OCI-LY7 (cell line): ENCODE data around the gene GREM1. TPM values are rescaled to one million over a fixed set of nuclear protein-coding genes. Genes with fewer than 3 reads are reported as not detected.

Source experiments
- BruUV-seq: library from RNA; stranded (reverse); fragments of 400-500 nt; replicated peaks from 2 replicates; lab custom pipeline; 2021; lab: Mats Ljungman, UMichigan
- CTCF ChIA-PET: fragments of 300-600 bp; sonication (Branson Sonifier 250); formaldehyde crosslinking; loops from one replicate; lab custom pipeline; 2022; ENCODE audit warnings: antibody characterized with exemption; ENCODE audit not compliant: unreplicated experiment; lab: Charles Lee
- POLR2A ChIA-PET: fragments of 300-600 bp; sonication (Branson Sonifier 250); formaldehyde crosslinking; loops from one replicate; lab custom pipeline; 2022; ENCODE audit warnings: antibody characterized with exemption; lab: Charles Lee
- DNase-seq: peaks from one replicate; pipeline ENCODE4 v3.0.0-alpha.2; 2015; ENCODE audit warnings: low spot score
- H2AFZ ChIP-seq: fragments of 200-600 bp; sonication (generic), shearing (Covaris generic); 2 replicates; pipeline ENCODE4 v1.6.1; 2014; ENCODE audit warnings: mild to moderate bottlenecking, antibody characterized with exemption, low read length, moderate library complexity
- H3K27ac ChIP-seq: fragments of 200-600 bp; sonication (generic); 2 replicates; pipeline ENCODE4 v1.5.1; 2014; ENCODE audit warnings: mixed run types, low read depth, mild to moderate bottlenecking, moderate library complexity, low read length, inconsistent platforms; ENCODE audit not compliant: poor library complexity, severe bottlenecking
- H3K36me3 ChIP-seq: fragments of 200-600 bp; sonication (generic); 2 replicates; pipeline ENCODE4 v1.6.1; 2014; ENCODE audit warnings: mild to moderate bottlenecking, antibody characterized with exemption, low read length, moderate library complexity, mixed read lengths; ENCODE audit not compliant: insufficient read depth
- H3K4me1 ChIP-seq: fragments of 200-600 bp; sonication (generic); 2 replicates; pipeline ENCODE4 v1.5.1; 2014; ENCODE audit warnings: mild to moderate bottlenecking, low read length; ENCODE audit not compliant: insufficient read depth, poor library complexity, severe bottlenecking
- H3K4me2 ChIP-seq: fragments of 200-600 bp; sonication (generic); 2 replicates; pipeline ENCODE4 v1.6.1; 2014; ENCODE audit warnings: mild to moderate bottlenecking, low read length
- H3K4me3 ChIP-seq: fragments of 200-600 bp; sonication (generic); 2 replicates; pipeline ENCODE4 v1.5.1; 2014; ENCODE audit warnings: mild to moderate bottlenecking, low read depth, low read length; ENCODE audit not compliant: poor library complexity, severe bottlenecking
- H3K79me2 ChIP-seq: fragments of 200-600 bp; sonication (generic); 2 replicates; pipeline ENCODE4 v1.6.1; 2016; ENCODE audit warnings: low read depth, mild to moderate bottlenecking, low read length, moderate library complexity, mixed read lengths; ENCODE audit not compliant: insufficient read depth
- H3K9me2 ChIP-seq: fragments of 200-600 bp; sonication (generic); 2 replicates; pipeline ENCODE4 v1.6.1; 2016; ENCODE audit warnings: mild to moderate bottlenecking, low read length, mixed read lengths; ENCODE audit not compliant: insufficient read depth
- H3K9me3 ChIP-seq: fragments of 200-600 bp; sonication (generic); 2 replicates; pipeline ENCODE4 v1.6.1; 2014; ENCODE audit warnings: mild to moderate bottlenecking, mixed run types, low read length, mixed read lengths
- H4K20me1 ChIP-seq: fragments of 200-600 bp; sonication (generic); 2 replicates; pipeline ENCODE4 v1.6.1; 2014; ENCODE audit warnings: mild to moderate bottlenecking, antibody characterized with exemption, low read length, moderate library complexity, mixed read lengths; ENCODE audit not compliant: insufficient read depth
- CTCF ChIP-seq: fragments of 200-600 bp; sonication (generic); conservative IDR thresholded peaks from 2 replicates; pipeline ENCODE4 v1.5.1; 2014; ENCODE audit warnings: mild to moderate bottlenecking, antibody characterized with exemption, low read length, moderate library complexity, mixed read lengths
- EZH2phosphoT487 ChIP-seq: fragments of 200-600 bp; sonication (generic); IDR thresholded peaks from 2 replicates; pipeline ENCODE4 v1.6.1; 2018; ENCODE audit warnings: low read depth, borderline replicate concordance, mild to moderate bottlenecking, mixed run types, antibody characterized with exemption, low read length, moderate library complexity, mixed read lengths
- intact Hi-C: fragments of 100-400 bp; cut with micrococcal nuclease; formaldehyde crosslinking; loops from one replicate; pipeline ENCODE4 v1.10.0; 2022; ENCODE audit not compliant: unreplicated experiment
- total RNA-seq, 2 experiments: library from RNA; depleted of rRNA in 1 of 2; stranded (reverse); fragments of >200 nt in 1 of 2; shearing (Covaris generic) in 1 of 2; gene quantifications; 2 replicates each; pipeline ENCODE4 v1.2.3, GENCODE V29; 2014 to 2022

GREM1 gene
- total RNA-seq, 2 experiments from 2014 or later, result not detected

GRCh38 chr15:32732574-32733157 lies 14.9 kb downstream of the GREM1 start:
- TF ChIP-seq EZH2phosphoT487 (no peak), CTCF (no peak)
- H3K79me2 ChIP-seq, result no peaks in the 10 kb centered on the region
- H3K4me3 ChIP-seq, result no peak overlapping the region
- no peak overlapping the region for H2AFZ ChIP-seq
- H4K20me1 ChIP-seq, result no peaks in the 10 kb centered on the region
- H3K27ac ChIP-seq, result no peak overlapping the region
- no TSS peak for BruUV-seq
- no peak for DNase-seq
- no peak overlapping the region for H3K4me2 ChIP-seq
- H3K4me1 ChIP-seq, result no peaks in the 10 kb centered on the region
- H3K9me2 ChIP-seq, result no peaks in the 10 kb centered on the region
- ChIA-PET POLR2A (no interaction called here), CTCF (no interaction called here)
- H3K9me3 ChIP-seq, result no peaks in the 10 kb centered on the region
- H3K36me3 ChIP-seq, result no peaks in the 10 kb centered on the region
- intact Hi-C loops, result no loop called here

DNA sequence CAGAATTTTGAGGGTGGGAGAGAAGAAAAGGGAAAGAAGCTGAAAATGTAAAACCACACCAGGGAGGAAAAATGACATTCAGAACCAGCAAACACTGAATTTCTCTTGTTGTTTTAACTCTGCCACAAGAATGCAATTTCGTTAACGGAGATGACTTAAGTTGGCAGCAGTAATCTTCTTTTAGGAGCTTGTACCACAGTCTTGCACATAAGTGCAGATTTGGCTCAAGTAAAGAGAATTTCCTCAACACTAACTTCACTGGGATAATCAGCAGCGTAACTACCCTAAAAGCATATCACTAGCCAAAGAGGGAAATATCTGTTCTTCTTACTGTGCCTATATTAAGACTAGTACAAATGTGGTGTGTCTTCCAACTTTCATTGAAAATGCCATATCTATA lies 15.5 kb downstream of the GREM1 start:
- CTCF ChIA-PET, result no interaction called here
- intact Hi-C loops, result no loop called here

More for the DNA sequence above, 15.5 kb downstream of the GREM1 start:
- BruUV-seq, result no TSS peak
- Histone ChIP-seq H3K4me1 (no peaks in the 10 kb centered on the region), H2AFZ (no peak overlapping the region), H4K20me1 (no peaks in the 10 kb centered on the region), H3K9me3 (no peaks in the 10 kb centered on the region), H3K27ac (no peak overlapping the region), H3K9me2 (no peaks in the 10 kb centered on the region), H3K79me2 (no peaks in the 10 kb centered on the region), H3K36me3 (no peaks in the 10 kb centered on the region), H3K4me3 (no peak overlapping the region), H3K4me2 (no peak overlapping the region)
- POLR2A ChIA-PET, result no interaction called here
- TF ChIP-seq CTCF (no peak), EZH2phosphoT487 (no peak)
- DNase-seq, result no peak
